Stimulated activated CD4-positive, alpha-beta T cell treated with anti-CD3 and anti-CD28 coated beads, TNF-alpha, amount 100 ng/mL, for 1 hour (primary cell): ENCODE data around the gene CHMP4B.

ENCODE experiments used
- DNase-seq, 3 donors: peaks; one replicate each; pipeline ENCODE4 v3.0.0-alpha.2; 2020; ENCODE audit warnings: low read depth in 3 of 3, low spot score in 1 of 3

The CHMP4B gene

DNA sequence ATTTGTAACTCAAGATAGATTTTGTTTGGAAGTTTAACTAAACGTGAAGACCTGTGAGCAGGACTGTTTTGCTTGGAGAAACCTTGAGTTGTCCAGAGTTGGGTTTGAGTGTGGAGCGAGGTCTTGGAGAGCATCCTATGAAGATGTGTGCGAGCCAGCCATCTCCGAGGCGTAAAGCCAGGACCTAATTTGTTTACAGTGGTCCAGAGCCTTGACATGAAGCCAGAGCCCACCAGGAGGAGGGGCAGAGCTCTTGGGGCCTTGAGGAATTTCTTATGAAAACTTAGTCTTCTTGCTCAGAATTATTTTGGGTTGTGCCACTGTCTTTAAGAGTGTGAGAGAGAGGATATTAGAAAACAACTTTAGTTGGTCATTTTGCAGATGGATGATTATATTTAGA lies 6.3 kb downstream of the CHMP4B start:
- DNase-seq, result no peak

DNA sequence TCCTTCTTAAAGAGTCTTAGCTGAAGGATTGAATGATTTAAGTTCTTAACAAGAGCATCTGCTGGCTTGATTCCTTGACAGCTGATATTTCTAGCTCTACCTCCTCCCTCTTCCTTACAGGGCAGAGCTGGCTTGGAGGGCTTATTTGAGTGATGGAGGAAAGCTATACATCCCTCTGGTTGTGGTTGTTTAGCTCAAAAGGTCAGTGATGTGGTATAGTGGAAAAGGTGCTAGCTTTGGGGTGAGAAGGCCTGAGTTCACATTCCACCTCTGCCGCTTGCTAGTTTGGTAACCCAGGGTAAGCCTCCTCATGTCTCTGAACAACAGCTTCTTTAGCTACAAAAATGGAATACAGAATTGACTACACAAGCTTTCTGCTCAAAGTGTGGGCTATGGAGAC lies 8.3 kb downstream of the CHMP4B start:
- no peak for DNase-seq

DNA sequence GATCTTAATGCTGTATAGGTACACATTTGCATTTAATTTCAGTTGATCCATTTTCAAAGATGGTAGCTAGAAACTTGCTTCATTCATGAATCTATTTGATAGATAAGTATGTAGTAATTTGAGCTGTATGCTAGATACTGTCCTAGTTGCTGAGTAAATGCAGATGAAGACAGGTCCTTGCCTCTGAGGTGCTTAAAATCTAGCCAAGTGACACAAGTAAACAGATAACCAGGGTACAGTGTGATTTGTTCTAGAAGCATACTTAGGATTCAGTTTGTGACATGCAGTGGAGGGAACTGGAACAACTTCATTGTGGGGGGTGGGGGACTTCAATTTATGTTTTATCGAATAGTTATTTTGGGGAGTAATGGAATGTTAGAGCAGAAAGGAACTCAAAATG lies 9.2 kb downstream of the CHMP4B start:
- DNase-seq, result no peak

DNA sequence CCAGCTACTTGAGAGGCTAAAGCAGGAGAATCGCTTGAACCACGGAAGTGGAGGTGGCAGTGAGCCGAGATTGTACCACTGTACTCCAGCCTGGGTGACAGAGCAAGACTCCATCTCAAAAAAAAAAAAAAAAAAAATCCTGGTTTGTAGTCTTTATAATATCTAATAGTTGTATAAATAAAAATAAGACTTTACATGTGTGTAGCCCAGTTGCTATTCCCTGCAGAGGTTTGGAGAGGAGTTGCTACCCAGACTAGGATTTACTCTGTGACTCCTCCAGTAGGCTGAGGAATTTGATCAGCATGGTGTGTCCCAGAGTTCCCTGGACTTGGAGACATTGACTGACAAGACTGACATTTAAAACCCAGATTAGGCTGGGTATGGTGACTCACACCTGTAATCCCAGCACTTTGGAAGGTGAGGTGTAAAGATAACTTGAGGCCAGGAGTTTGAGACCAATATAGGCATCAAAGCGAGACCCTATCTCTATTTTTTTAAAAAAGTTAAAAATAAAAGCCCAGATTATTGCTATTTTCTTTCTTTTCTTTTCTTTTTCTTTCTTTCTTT lies 10.2 kb downstream of the CHMP4B start:
- no peak for DNase-seq

DNA sequence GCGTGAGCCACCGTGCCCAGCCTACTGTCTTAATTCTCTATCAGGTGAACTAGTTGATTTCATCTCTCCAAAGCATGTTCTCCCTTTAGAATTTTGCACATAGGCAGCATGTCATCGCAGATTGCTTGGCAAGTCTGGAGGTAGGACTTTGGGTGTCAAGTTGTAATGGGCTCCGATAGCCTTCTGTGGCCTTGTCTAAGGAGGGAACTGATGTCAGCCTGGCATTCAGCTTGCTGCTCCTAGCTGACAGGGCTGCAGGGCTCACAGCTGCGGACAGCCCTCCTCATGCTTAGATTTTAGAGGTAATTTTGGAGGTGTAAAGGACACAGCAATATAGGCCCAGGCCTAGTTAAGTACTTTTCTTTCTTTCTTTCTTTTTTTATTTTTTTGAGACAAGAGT lies 11.3 kb downstream of the CHMP4B start:
- DNase-seq, result no peak

GRCh38 chr20:33822991-33823390 lies 11.8 kb downstream of the CHMP4B start:
- no peak for DNase-seq

DNA sequence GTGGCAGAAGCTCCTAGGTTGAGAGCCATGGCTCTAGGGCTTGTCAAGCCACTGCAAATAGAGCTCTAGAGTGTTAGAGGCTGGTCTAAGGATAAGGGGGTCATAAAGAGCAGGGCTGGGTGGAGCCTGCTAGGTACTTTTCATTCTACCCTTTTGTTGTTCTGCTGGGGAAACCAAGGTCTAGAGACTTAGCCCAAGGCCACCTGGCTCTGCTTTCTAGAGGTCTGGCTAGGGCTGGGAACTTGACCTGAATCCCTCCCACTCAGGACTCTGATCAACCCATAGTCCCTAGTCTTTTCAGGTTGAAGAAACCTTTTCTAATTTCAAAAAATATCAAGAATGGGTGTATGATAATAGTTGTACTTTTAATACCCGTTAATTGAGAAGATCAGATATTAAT lies 13.7 kb downstream of the CHMP4B start:
- DNase-seq, result no peak

GRCh38 chr20:33825340-33826269 lies 14.5 kb downstream of the CHMP4B start:
- DNase-seq, result no peak

- DNase-seq, result no peak
Measured at GRCh38 chr20:33826270-33826897, 15.2 kb downstream of the CHMP4B start.

GRCh38 chr20:33827109-33827508 lies 16.0 kb downstream of the CHMP4B start:
- DNase-seq, result no peak

DNA sequence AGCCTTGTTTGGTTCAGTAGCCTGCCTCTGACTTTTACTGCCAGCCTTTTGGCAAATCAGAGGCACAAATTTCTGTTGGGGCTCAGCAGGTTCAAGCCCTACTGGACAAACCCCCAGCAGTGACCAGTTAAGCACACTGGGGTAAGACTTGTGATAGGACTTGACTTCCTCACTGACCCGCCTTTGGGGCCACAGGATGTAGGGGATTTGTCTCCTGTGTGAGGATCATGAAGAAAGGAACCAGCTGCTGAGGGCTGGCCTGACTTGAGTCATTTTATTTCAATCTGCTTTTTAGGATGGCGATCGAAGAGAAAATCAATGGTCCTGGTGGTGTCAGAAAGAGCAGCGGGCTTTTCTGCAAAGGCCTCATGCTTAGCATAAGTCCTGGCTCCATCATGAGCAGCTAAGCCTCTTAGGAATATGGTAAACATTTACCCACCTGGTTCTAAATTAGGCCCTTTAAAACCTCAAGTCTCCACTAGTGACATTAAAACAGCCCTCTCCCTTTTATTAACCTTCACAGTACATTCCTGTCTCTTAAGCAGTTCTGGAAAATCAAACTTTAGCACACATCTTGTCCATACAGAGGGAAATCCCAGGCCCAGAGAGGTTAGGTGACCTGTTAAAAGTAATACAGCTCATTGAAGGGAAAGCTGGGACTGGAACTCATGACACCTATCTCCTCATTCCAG lies 16.6 kb downstream of the CHMP4B start:
- DNase-seq, result no peak

DNA sequence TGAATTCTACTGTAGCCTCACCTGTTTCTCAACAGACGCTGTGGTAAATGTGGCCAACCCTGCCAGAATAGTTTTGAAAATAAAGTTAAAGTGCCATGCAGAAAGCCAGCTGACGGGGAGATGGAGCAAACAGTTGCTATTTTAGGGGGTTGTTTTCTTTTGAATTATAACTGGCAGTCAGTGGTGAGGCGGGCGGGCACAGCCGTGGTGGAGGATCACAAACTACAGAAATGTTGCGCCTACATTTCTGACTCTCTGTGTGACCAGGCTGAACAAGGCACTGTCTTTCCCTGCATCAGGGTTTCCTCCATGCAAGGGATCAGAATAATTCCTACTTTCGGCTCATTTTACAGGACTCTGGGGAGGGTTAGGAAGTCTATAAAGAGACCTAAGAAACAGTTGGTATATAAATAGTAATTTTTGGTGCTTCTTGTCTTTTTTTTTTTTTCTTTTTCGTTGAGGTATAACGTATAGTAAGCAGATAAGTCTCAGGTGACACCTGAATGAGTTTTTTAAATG lies 17.2 kb downstream of the CHMP4B start:
- DNase-seq, result no peak

DNA sequence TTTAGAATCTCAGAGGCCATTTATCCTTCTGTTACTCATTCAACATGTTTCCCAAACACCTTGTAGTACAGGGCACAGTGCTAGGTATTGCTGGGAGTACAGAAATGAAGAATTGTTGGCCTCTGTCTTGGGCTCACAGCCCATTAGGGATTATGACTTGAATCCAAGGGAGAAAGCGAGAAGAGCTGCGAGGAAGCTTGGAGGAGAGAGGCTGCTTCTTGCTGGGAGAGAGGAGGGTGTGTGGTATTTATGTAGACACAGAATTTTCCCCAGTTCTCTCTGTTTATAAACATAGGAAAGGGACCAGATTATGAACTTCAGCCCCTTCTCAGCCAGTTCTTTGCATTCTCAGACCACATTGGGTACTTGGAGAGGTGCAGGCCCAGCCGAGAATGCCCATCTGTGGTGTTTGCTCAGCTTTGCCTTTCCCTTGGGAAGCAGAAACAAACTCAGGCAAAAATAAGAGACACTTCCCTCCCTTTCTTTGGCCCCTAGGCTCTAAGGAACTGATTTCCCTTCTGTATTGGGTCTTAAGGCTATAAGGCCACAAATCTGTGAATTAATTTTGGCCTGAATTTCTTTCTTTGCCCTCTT lies 17.9 kb downstream of the CHMP4B start:
- no peak for DNase-seq

DNA sequence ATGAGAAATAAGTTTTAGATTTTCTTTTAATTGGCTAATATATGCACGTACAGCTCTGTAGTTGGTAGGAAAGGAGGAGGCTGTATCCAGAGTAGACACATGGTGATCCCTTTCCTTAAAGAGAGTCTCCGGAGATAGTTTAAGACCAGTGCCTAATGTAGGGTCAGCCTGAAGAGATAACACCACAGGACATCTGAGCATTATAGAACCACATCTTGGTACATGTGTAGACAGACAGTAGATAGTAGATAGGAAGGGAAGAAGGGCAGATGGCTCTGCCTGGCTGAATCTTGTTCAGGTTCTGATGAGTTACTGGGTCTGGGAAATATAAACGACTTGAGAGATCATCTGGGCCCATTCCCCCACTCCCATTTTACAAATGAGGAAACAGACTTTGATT lies 18.5 kb downstream of the CHMP4B start:
- no peak for DNase-seq

DNA sequence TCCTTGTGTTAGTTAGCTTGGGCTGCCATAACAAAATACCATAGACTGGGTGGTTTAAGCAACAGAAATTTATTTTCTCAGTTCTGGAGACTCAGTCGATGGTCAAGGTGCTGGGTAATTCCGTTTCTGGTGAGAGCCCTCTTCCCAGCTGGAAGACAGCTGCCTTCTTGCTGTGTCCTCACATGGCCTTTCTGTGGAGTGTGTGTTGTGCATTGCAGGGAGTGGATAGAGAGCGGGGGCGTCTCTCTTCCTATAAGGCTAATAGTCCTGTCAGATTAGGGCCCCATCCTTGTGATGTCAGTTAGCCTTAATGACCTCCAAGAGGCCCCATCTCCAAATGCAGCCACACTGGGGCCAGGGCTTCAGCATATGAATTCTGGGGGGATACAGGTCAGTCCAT lies 19.2 kb downstream of the CHMP4B start:
- no peak for DNase-seq

- DNase-seq, result no peak
Measured at GRCh38 chr20:33832103-33832804, 21.1 kb downstream of the CHMP4B start.

GRCh38 chr20:33833333-33833732 lies 22.2 kb downstream of the CHMP4B start:
- no peak for DNase-seq

- no peak for DNase-seq
Measured at GRCh38 chr20:33835615-33836172, 24.5 kb downstream of the CHMP4B start.

GRCh38 chr20:33836277-33836676 lies 25.1 kb downstream of the CHMP4B start:
- no peak for DNase-seq
